SU-DHL-6 (cell line): ENCODE results near the gene NR1H4.

Source experiments
- EZH2phosphoT487 ChIP-seq: fragments of 200-600 bp; sonication (generic), shearing (Covaris generic); conservative IDR thresholded peaks from 2 replicates; pipeline ENCODE4 v1.6.1; 2018; ENCODE audit warnings: mild to moderate bottlenecking, antibody characterized with exemption, low read length, moderate library complexity, mixed read lengths
- TF ChIP-seq, protein P1 (sequence below): fragments of 200-600 bp; sonication (generic); IDR thresholded peaks from one replicate; pipeline ENCODE4 v1.5.1; 2017; ENCODE audit warnings: antibody characterized with exemption, mild to moderate bottlenecking, low read length, moderate library complexity; ENCODE audit not compliant: insufficient read depth, poor library complexity, severe bottlenecking

DNA sequence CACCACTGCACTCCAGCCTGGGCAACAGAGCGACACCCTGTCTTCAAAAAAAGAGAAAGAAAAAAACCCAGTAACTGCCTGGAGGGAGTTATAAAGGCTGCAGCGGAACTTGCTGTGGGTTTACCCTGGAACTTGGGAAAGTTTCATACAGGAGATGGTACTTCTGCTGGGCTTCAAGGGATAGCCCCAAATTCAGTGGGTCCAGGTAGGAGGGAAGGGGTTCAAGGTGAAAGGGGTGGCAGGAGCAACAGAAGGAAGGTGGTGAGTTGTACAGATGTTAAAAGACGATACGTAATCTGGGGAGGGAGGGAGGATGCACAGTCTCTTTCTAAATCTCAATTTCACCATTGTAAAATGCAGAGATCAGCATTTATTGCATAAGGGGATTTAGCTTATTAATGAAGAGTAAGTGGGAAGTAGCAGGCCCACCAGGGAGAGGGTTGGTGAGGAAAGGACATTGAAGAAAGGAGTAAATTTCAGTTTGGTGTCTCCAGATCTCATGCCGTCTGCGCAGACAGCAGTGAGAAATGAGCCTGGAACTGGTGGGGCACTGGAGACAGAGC, 91.3 kb downstream of the NR1H4 start:
- TF ChIP-seq, protein P1, sequence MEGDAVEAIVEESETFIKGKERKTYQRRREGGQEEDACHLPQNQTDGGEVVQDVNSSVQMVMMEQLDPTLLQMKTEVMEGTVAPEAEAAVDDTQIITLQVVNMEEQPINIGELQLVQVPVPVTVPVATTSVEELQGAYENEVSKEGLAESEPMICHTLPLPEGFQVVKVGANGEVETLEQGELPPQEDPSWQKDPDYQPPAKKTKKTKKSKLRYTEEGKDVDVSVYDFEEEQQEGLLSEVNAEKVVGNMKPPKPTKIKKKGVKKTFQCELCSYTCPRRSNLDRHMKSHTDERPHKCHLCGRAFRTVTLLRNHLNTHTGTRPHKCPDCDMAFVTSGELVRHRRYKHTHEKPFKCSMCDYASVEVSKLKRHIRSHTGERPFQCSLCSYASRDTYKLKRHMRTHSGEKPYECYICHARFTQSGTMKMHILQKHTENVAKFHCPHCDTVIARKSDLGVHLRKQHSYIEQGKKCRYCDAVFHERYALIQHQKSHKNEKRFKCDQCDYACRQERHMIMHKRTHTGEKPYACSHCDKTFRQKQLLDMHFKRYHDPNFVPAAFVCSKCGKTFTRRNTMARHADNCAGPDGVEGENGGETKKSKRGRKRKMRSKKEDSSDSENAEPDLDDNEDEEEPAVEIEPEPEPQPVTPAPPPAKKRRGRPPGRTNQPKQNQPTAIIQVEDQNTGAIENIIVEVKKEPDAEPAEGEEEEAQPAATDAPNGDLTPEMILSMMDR, result no peak
- no peak for TF ChIP-seq EZH2phosphoT487
